Panc1 (cell line): ENCODE results near the gene TTC23.

Experiments
- CTCF ChIP-seq: fragments of 450-650 bp; IDR thresholded peaks from 2 replicates; pipeline ENCODE4 v1.5.1; 2017; ENCODE audit warnings: mild to moderate bottlenecking
- POLR2AphosphoS5 ChIP-seq: IDR thresholded peaks from 2 replicates; pipeline ENCODE4 v1.6.1; 2012; ENCODE audit warnings: mild to moderate bottlenecking, low read depth, low read length, moderate library complexity
- SIN3A ChIP-seq: IDR thresholded peaks from 2 replicates; pipeline ENCODE4 v1.6.1; 2012; ENCODE audit warnings: low read depth, mild to moderate bottlenecking, low read length, moderate library complexity, borderline replicate concordance; ENCODE audit not compliant: insufficient read depth
- TF ChIP-seq, protein P1 (sequence below), 2 experiments: IDR thresholded peaks; 2 replicates each; pipeline ENCODE4 v1.6.1; 2011 to 2012; ENCODE audit warnings: low read depth in 2 of 2, control low read depth in 1 of 2, low read length in 1 of 2, mild to moderate bottlenecking in 1 of 2, moderate library complexity in 1 of 2; ENCODE audit not compliant: insufficient read depth in 1 of 2

- TF ChIP-seq CTCF, result no peak
- TF ChIP-seq SIN3A, result no peak
- no peak for TF ChIP-seq POLR2AphosphoS5
- TF ChIP-seq, protein P1, sequence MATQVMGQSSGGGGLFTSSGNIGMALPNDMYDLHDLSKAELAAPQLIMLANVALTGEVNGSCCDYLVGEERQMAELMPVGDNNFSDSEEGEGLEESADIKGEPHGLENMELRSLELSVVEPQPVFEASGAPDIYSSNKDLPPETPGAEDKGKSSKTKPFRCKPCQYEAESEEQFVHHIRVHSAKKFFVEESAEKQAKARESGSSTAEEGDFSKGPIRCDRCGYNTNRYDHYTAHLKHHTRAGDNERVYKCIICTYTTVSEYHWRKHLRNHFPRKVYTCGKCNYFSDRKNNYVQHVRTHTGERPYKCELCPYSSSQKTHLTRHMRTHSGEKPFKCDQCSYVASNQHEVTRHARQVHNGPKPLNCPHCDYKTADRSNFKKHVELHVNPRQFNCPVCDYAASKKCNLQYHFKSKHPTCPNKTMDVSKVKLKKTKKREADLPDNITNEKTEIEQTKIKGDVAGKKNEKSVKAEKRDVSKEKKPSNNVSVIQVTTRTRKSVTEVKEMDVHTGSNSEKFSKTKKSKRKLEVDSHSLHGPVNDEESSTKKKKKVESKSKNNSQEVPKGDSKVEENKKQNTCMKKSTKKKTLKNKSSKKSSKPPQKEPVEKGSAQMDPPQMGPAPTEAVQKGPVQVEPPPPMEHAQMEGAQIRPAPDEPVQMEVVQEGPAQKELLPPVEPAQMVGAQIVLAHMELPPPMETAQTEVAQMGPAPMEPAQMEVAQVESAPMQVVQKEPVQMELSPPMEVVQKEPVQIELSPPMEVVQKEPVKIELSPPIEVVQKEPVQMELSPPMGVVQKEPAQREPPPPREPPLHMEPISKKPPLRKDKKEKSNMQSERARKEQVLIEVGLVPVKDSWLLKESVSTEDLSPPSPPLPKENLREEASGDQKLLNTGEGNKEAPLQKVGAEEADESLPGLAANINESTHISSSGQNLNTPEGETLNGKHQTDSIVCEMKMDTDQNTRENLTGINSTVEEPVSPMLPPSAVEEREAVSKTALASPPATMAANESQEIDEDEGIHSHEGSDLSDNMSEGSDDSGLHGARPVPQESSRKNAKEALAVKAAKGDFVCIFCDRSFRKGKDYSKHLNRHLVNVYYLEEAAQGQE (IDR thresholded peaks at IDR 0.05; ENCODE audit: insufficient read depth in 1 of 2, low read depth in 2 of 2, low read length in 1 of 2), result no peak
Observed at GRCh38 chr15:99169769-99170311, 79.5 kb downstream of the TTC23 start.
